DMS53 treated with DMSO at 0.1 percent for 48 hours (cell line): ENCODE results near the gene SLC6A5.
A peak's percentile ranks its signal among the peaks of the same experiment; 100 is the strongest.

Source experiments
- DNase-seq: peaks from one replicate; lab custom pipeline; 2025; ENCODE audit not compliant: unreplicated experiment; lab: John Stamatoyannopoulos, UW

Gene SLC6A5

DNA sequence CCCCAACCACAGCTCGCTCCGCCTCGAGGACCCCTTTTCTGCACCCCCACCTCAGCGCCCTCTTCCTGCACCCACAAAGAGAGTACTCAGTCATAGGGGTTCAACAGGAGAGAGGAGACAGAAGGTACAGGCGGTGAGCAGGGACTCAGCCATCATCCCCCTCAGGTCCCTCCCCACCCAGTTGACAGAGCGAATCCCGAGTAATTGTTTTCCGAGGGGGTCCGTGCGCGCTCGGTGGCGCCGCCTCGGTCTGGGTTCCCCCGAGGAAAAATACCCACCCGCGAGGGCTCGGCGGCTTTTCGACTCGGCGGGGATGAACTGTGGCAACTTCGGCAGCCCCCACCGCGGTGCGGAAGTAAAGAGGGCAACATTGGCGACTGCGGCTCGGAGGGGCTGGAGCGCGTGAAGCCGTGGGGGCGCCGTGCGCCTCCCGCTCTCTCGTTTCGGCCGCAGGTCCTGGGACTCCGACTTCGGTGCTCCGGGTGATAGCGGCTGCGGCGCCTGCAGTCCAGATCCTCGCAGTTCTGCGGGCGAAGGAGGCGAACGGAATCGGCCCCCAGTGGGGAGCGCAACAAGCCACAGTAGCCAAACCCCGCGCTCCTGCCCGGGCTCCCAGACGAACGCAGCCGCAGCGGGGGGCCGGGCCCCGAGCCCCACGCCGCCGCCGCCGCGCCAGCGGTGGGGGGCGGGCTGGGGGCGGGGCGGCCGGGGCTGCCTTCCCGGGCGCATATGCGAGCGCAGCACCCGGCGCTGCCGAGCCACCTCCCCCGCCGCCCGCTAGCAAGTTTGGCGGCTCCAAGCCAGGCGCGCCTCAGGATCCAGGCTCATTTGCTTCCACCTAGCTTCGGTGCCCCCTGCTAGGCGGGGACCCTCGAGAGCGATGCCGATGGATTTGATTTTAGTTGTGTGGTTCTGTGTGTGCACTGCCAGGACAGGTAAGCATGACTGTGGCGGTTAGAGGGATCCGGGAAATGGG is 69.7 kb downstream of the SLC6A5 start, which contains the start of gene NELL1:
TSS of gene NELL1 (plus strand) at position 743 of the 976 bp plus-strand sequence.
- DNase-seq, result peak; percentile 9

DNA sequence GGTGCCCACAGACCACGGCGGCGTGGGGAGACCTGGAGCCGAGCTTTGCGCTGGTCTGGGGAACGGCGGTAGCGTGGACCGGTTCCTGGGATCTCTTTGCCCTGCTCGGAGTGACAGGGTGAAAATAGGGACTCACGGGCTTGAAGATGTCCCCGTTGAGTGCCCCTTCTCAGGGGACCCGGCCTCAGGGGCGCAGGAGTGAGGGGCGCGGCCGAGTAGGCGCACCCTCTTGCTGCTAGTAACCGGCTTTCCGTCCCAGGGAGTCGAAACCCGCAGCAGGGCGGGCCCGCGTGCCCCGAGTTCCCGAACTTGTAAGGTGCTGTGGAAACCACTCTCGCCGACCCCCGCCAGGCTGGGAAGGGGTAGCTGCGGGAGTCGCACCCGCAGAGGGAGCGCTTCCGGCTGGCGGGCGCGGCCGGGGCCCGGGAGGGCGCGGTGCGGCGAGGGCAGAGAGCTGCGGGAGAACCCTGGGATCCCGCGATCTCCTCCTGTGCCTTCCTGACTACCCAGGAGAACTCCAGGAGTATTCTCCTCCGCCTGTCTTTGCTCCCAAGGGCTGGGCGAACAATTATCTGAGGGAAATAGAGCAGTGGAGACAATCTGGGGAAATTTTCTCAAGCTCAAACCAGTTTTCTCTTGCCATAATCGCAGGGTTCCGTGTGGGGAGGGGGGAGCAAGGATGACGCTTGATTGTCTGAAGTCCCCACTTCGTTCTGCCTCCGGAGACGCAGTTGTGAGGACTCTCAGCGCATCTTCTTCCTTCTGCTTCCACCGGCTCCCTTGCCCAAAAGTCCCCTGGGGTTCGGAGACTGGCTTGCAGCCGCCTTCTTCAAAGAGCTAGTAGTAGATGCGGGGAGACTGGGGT is 70.6 kb downstream of the SLC6A5 start:
- no peak for DNase-seq

DNA sequence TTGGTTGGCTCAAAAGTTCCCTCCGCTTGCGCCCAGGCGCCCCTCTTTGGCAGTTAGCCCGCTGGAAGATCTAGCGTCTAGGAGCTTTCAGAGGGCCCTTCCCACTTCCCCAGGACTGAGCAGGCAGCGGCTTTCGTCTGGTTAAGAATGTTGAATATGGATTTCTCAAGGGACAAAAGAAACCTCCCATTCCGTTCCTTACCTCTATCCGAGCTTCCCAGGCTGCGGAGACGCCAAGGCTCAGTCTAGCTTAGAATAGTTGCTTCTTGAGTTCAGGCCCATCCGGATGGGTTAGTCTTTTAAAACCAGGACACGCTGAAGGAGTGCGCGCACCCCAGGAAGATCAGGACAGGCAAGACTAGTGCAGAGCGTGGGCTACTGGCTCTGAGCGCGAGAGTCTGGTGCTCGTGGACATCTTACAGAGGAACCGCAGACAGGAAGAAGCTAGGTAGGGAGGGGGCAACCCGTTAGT is 71.6 kb downstream of the SLC6A5 start:
- DNase-seq, result no peak

GRCh38 chr11:20671856-20672546 is 72.6 kb downstream of the SLC6A5 start:
- peak; percentile 58 for DNase-seq

DNA sequence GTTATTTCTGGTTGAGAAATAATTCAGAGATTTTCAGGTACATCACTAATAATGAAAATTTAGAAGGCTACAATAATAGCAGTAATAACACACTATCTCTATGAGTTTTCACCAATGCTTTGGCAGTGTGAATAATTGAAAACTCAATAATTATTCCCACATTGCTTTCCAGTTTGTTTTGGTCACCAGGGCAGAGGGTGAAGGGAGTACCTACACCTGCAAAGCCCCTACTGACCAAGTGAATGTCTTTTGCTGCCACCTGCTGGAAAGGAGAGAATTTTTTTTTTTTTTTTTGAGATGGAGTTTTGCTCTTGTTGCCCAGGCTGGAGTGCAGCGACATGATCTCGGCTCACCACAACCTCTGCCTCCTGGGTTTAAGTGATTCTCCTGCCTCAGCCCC is 73.2 kb downstream of the SLC6A5 start:
- DNase-seq, result peak; percentile 8

DNA sequence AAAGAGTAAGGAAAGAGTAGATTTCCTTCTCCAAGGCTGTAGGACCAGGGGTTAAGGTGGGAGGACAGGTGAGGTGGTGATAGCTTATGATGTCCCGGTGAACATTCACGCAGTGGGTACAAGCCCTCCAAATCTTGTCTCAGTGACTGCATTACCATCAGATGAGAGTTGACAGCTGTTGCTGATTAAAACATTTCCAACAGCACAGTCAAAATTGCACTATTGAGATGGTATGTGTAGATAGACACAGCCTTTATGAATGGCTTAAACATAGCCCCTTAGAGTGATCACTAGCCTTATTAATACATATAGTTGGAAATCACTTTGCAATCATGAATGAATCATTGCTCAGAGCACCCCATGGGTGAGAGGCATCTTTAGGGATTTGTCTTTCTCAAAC is 77.2 kb downstream of the SLC6A5 start:
- DNase-seq, result no peak

DNA sequence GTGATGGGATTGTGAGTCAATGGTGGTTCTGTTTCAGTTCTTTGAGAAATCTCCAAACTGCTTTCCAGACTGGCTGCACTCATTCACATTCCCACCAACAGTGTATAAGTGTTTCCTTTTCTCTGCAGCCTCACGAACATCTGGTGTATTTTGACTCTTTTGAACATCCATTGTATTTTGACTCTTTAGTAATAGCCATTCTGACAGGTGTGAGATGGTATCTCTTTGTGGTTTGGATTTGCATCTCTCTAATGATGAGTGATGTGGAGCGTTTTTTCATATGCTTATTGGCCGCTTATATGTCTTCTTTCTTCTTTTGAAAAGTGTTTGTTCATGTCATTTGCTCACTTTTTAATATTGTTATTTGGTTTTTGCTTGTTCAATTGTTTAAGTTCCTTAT is 89.4 kb downstream of the SLC6A5 start:
- no peak for DNase-seq

DNA sequence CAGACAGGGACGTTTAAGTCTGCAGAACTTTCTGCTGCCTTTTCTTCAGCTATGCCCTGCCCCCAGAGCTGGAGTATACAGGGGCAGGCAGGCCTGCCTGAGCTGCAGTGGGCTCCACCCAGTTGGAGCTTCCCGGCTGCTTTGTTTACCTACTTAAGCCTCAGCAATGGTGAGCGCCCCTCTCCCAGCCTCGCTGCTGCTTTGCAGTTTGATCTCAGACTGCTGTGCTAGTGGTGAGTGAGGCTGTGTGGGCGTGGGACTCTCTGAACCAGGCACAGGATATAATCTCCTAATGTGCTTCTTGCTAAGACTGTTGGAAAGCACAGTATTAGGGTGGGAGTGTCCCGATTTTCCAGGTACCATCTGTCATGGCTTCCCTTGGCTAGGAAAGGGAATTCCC is 108.5 kb downstream of the SLC6A5 start:
- DNase-seq, result peak; percentile 7
